CD14-positive monocyte (primary cell): Measurements from ENCODE around the gene KDR. TPM values are rescaled to one million over a fixed set of nuclear protein-coding genes. Genes with fewer than 3 reads are reported as not detected.

Experiments
- DNase-seq, 3 donors: peaks; one replicate each; pipeline ENCODE4 v3.0.0-alpha.2; 2011 to 2022
- H2AFZ ChIP-seq: 2 replicates; pipeline ENCODE4 v1.6.0; 2012; ENCODE audit warnings: mild to moderate bottlenecking, low read depth, low read length, inconsistent platforms; ENCODE audit not compliant: insufficient read depth, poor library complexity, severe bottlenecking
- H3K27ac ChIP-seq, 2 donors: 1 replicate in 1 of 2; 2 replicates in 1 of 2; pipeline ENCODE4 v1.5.1; 2012 to 2013; ENCODE audit warnings: low read length in 2 of 2, control low read depth in 1 of 2, inconsistent platforms in 1 of 2, low read depth in 1 of 2, mild to moderate bottlenecking in 1 of 2
- H3K27me3 ChIP-seq, 2 donors: one replicate each; pipeline versions ENCODE4 v1.6.0 to v1.6.1; 2011 to 2013; ENCODE audit warnings: low read length in 2 of 2; ENCODE audit not compliant: control insufficient read depth in 2 of 2, insufficient read depth in 2 of 2
- H3K36me3 ChIP-seq, 2 donors: replicated peaks in 1 of 2; 1 replicate in 1 of 2; 2 replicates in 1 of 2; pipeline versions ENCODE4 v1.5.1 to v1.6.1; 2012 to 2013; ENCODE audit warnings: low read length in 2 of 2, control low read depth in 1 of 2, inconsistent platforms in 1 of 2, mild to moderate bottlenecking in 1 of 2; ENCODE audit not compliant: insufficient read depth in 2 of 2, control insufficient read depth in 1 of 2
- H3K4me1 ChIP-seq, 2 donors: 1 replicate in 1 of 2; 2 replicates in 1 of 2; pipeline versions ENCODE4 v1.5.1 to v1.6.1; 2012 to 2013; ENCODE audit warnings: low read length in 2 of 2, control low read depth in 1 of 2, inconsistent platforms in 1 of 2, mild to moderate bottlenecking in 1 of 2, moderate library complexity in 1 of 2; ENCODE audit not compliant: insufficient read depth in 2 of 2, control insufficient read depth in 1 of 2
- H3K4me2 ChIP-seq: replicated peaks from 2 replicates; pipeline ENCODE3; 2012; ENCODE audit warnings: low read length, moderate library complexity, mild to moderate bottlenecking; ENCODE audit not compliant: poor library complexity, severe bottlenecking; ENCODE audit errors: extremely low read depth
- H3K4me3 ChIP-seq, 3 experiments: fragments of 200-600 bp in 1 of 3; sonication (generic) in 1 of 3; replicated peaks in 1 of 3; 1 replicate in 2 of 3; 2 replicates in 1 of 3; pipeline ENCODE4 v1.5.1; 2011 to 2013; ENCODE audit warnings: low read length in 3 of 3, mild to moderate bottlenecking in 3 of 3, control low read depth in 2 of 3, low read depth in 2 of 3, inconsistent platforms in 1 of 3, moderate library complexity in 1 of 3
- H3K79me2 ChIP-seq: 2 replicates; pipeline ENCODE4 v1.6.0; 2012; ENCODE audit warnings: mild to moderate bottlenecking, control low read depth, inconsistent platforms, low read length, moderate library complexity; ENCODE audit not compliant: insufficient read depth
- H3K9ac ChIP-seq: 2 replicates; pipeline ENCODE4 v1.6.0; 2017; ENCODE audit warnings: low read length, mild to moderate bottlenecking; ENCODE audit not compliant: insufficient read depth, poor library complexity, severe bottlenecking
- H3K9me3 ChIP-seq, 2 donors: replicated peaks in 1 of 2; 1 replicate in 1 of 2; 2 replicates in 1 of 2; pipeline versions ENCODE4 v1.5.1 to v1.6.1; 2012 to 2013; ENCODE audit warnings: low read length in 2 of 2, control low read depth in 1 of 2; ENCODE audit not compliant: control insufficient read depth in 1 of 2, insufficient read depth in 1 of 2
- H4K20me1 ChIP-seq: 2 replicates; pipeline ENCODE4 v1.6.0; 2012; ENCODE audit warnings: mild to moderate bottlenecking, low read length, control low read depth, moderate library complexity; ENCODE audit not compliant: insufficient read depth
- H3K27ac Mint-ChIP-seq, 7 donors: one replicate each; pipeline ENCODE4 v1.8.0; 2020; ENCODE audit warnings: mild to moderate bottlenecking in 7 of 7, mixed read lengths in 7 of 7, moderate library complexity in 6 of 7, inconsistent platforms in 2 of 7
- H3K27me3 Mint-ChIP-seq, 3 donors: one replicate each; pipeline ENCODE4 v1.8.0; 2021 to 2022; ENCODE audit warnings: low read depth in 3 of 3, mild to moderate bottlenecking in 3 of 3, mixed read lengths in 3 of 3, moderate library complexity in 3 of 3, inconsistent platforms in 1 of 3
- H3K36me3 Mint-ChIP-seq, 2 donors: one replicate each; pipeline ENCODE4 v1.8.0; 2020; ENCODE audit warnings: mixed read lengths in 2 of 2, inconsistent platforms in 1 of 2, mild to moderate bottlenecking in 1 of 2
- H3K4me1 Mint-ChIP-seq: one replicate; pipeline ENCODE4 v1.8.0; 2020; ENCODE audit warnings: mild to moderate bottlenecking, mixed read lengths
- H3K4me3 Mint-ChIP-seq, 2 donors: one replicate each; pipeline ENCODE4 v1.8.0; 2020; ENCODE audit warnings: mild to moderate bottlenecking in 2 of 2, mixed read lengths in 2 of 2, moderate library complexity in 1 of 2
- H3K9me3 Mint-ChIP-seq, 7 donors: one replicate each; pipeline ENCODE4 v1.8.0; 2020 to 2022; ENCODE audit warnings: mixed read lengths in 7 of 7, mild to moderate bottlenecking in 6 of 7, moderate library complexity in 6 of 7, inconsistent platforms in 2 of 7
- WGBS: methylation state at CpG from one replicate; pipeline ENCODE4 v1.1.5; 2013; ENCODE audit warnings: missing lambda C conversion rate; ENCODE audit not compliant: insufficient coverage; 5-methylcytosine and 5-hydroxymethylcytosine counted together
- intact Hi-C, 2 donors: fragments of 100-400 bp; cut with micrococcal nuclease; formaldehyde crosslinking; loops; one replicate each; pipeline versions ENCODE4 v1.15.0 to v1.15.1; 2023
- polyA plus RNA-seq, 3 donors: library from polyadenylated mRNA; depleted of rRNA in 1 of 3; unstranded in 2 of 3; stranded (reverse) in 1 of 3; fragments of 300-500 nt in 2 of 3; fragments of >200 nt in 1 of 3; fragmentation: Illumina TruSeq in 2 of 3; gene quantifications; 1 replicate in 2 of 3; 2 replicates in 1 of 3; pipeline ENCODE4 v1.2.3, GENCODE V29; 2012 to 2021
- TF ChIP-seq, protein P1 (sequence below): fragments of 200-600 bp; IDR thresholded peaks from one replicate; pipeline ENCODE4 v1.8.0; 2022; ENCODE audit warnings: antibody characterized with exemption, mild to moderate bottlenecking

Gene KDR
- polyA plus RNA-seq, 3 donors: not detected

DNA sequence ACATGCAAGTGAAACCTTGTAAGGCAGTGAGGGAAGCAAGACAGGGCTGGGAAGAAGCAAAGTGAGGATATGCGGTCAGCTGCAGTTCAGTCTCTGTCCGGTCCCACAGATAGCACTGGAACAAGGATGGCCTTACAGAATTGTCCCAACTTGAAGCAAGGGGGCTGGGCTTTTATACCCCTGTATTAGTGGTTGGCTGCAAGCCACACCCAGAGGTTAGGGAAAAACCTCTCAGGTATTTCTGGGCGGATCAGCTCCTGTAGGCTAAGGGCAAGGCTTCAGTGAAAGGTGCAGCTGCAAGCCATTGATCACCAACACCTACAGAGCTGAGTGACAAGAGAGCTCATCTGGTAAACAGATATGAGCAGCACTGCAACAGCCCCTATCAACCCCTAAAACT lies 89.0 kb downstream of the KDR start:
- Mint-ChIP-seq H3K9me3 (peaks cover under 1 to 17% (median 6%) of the 10 kb centered on the region in 7 donors), H3K4me3 (no peak overlapping the region), H3K4me1 (no peaks in the 10 kb centered on the region), H3K27me3 (peaks cover 2 to 3% (median 3%) of the 10 kb centered on the region in 3 donors), H3K36me3 (no peaks in the 10 kb centered on the region), H3K27ac (no peak overlapping the region)
- intact Hi-C loops: no loop called here
- Histone ChIP-seq H3K9ac (no peak overlapping the region), H3K4me2 (no peak overlapping the region), H3K27ac (no peak overlapping the region), H2AFZ (no peak overlapping the region), H3K4me3 (no peak overlapping the region), H3K9me3 (peaks cover 4% of the 10 kb centered on the region in 2 donors), H3K36me3 (no peaks in the 10 kb centered on the region), H3K4me1 (no peaks in the 10 kb centered on the region), H4K20me1 (no peaks in the 10 kb centered on the region), H3K79me2 (no peaks in the 10 kb centered on the region), H3K27me3 (no peaks in the 10 kb centered on the region)
- WGBS: 96% methylated on average over 2 of the region's 3 CpGs
- DNase-seq: no peak
- TF ChIP-seq, protein P1, sequence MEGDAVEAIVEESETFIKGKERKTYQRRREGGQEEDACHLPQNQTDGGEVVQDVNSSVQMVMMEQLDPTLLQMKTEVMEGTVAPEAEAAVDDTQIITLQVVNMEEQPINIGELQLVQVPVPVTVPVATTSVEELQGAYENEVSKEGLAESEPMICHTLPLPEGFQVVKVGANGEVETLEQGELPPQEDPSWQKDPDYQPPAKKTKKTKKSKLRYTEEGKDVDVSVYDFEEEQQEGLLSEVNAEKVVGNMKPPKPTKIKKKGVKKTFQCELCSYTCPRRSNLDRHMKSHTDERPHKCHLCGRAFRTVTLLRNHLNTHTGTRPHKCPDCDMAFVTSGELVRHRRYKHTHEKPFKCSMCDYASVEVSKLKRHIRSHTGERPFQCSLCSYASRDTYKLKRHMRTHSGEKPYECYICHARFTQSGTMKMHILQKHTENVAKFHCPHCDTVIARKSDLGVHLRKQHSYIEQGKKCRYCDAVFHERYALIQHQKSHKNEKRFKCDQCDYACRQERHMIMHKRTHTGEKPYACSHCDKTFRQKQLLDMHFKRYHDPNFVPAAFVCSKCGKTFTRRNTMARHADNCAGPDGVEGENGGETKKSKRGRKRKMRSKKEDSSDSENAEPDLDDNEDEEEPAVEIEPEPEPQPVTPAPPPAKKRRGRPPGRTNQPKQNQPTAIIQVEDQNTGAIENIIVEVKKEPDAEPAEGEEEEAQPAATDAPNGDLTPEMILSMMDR: no peak

- Histone ChIP-seq H2AFZ (no peak overlapping the region), H4K20me1 (no peaks in the 10 kb centered on the region), H3K9me3 (peaks cover 0 to 4% of the 10 kb centered on the region in 2 donors), H3K79me2 (no peaks in the 10 kb centered on the region), H3K4me3 (no peak overlapping the region), H3K4me1 (no peaks in the 10 kb centered on the region), H3K36me3 (no peaks in the 10 kb centered on the region), H3K4me2 (no peak overlapping the region), H3K27ac (no peak overlapping the region), H3K9ac (no peak overlapping the region), H3K27me3 (no peaks in the 10 kb centered on the region)
- H3K4me3 Mint-ChIP-seq: no peak overlapping the region
- peaks cover 0 to 12% (median 2%) of the 10 kb centered on the region in 7 donors for H3K9me3 Mint-ChIP-seq
- no peak for DNase-seq
- peaks cover 2 to 3% (median 3%) of the 10 kb centered on the region in 3 donors for H3K27me3 Mint-ChIP-seq
- H3K4me1 Mint-ChIP-seq: no peaks in the 10 kb centered on the region
- intact Hi-C loops: no loop called here
- H3K36me3 Mint-ChIP-seq: no peaks in the 10 kb centered on the region
- whole genome bisulfite sequencing: no CpG with 5 or more reads among the region's 1 CpG
- no peak overlapping the region for H3K27ac Mint-ChIP-seq
- TF ChIP-seq, protein P1: no peak
Observed at GRCh38 chr4:55035892-55036291, 89.5 kb downstream of the KDR start.
